Loucy (cell line): Measurements from ENCODE around the gene MYO1D.

Experiments
- H2AFZ ChIP-seq: fragments of 200-600 bp; sonication (generic); 2 replicates; pipeline ENCODE4 v1.6.0; 2016; ENCODE audit warnings: antibody characterized with exemption, mild to moderate bottlenecking, low read length, moderate library complexity
- H3F3A ChIP-seq: fragments of 200-600 bp; 2 replicates; pipeline ENCODE4 v1.6.0; 2016; ENCODE audit warnings: antibody characterized with exemption, low read depth, mild to moderate bottlenecking
- H3K27me3 ChIP-seq: fragments of 200-600 bp; sonication (generic); 2 replicates; pipeline ENCODE4 v1.6.1; 2014; ENCODE audit warnings: low read length, mild to moderate bottlenecking; ENCODE audit not compliant: insufficient read depth, poor library complexity, severe bottlenecking
- H3K36me3 ChIP-seq: fragments of 200-600 bp; sonication (generic); 2 replicates; pipeline ENCODE4 v1.6.1; 2016; ENCODE audit warnings: low read length; ENCODE audit not compliant: insufficient read depth
- H3K4me1 ChIP-seq: fragments of 200-600 bp; sonication (generic); 2 replicates; pipeline ENCODE4 v1.5.1; 2014; ENCODE audit warnings: low read length, mild to moderate bottlenecking; ENCODE audit not compliant: insufficient read depth, poor library complexity, severe bottlenecking
- H3K4me2 ChIP-seq: fragments of 200-600 bp; sonication (generic); 2 replicates; pipeline ENCODE4 v1.6.0; 2014; ENCODE audit warnings: antibody characterized with exemption, low read length, low read depth, mild to moderate bottlenecking; ENCODE audit not compliant: poor library complexity, severe bottlenecking
- H3K4me3 ChIP-seq: fragments of 200-600 bp; sonication (generic); 2 replicates; pipeline ENCODE4 v1.5.1; 2014; ENCODE audit warnings: low read length, mild to moderate bottlenecking, mixed read lengths; ENCODE audit not compliant: poor library complexity, severe bottlenecking
- H3K79me2 ChIP-seq: fragments of 200-600 bp; sonication (generic); 2 replicates; pipeline ENCODE4 v1.6.1; 2014; ENCODE audit warnings: low read length; ENCODE audit not compliant: insufficient read depth
- H3K9ac ChIP-seq: fragments of 200-600 bp; sonication (generic); 2 replicates; pipeline ENCODE4 v1.6.0; 2014; ENCODE audit warnings: mild to moderate bottlenecking, low read depth, low read length, moderate library complexity; ENCODE audit not compliant: poor library complexity, severe bottlenecking
- H3K9me2 ChIP-seq: fragments of 200-600 bp; sonication (generic); replicated peaks from 2 replicates; pipeline ENCODE4 v1.6.1; 2016; ENCODE audit warnings: low read depth, low read length, mixed read lengths
- H3K9me3 ChIP-seq: fragments of 200-600 bp; sonication (generic); 2 replicates; pipeline ENCODE4 v1.6.1; 2014; ENCODE audit warnings: mild to moderate bottlenecking, antibody characterized with exemption, low read length, low read depth; ENCODE audit not compliant: insufficient read depth
- H4K20me1 ChIP-seq: fragments of 200-600 bp; sonication (generic); 2 replicates; pipeline ENCODE4 v1.6.0; 2014; ENCODE audit warnings: antibody characterized with exemption, low read length, mild to moderate bottlenecking; ENCODE audit not compliant: insufficient read depth, poor library complexity, severe bottlenecking
- EZH2phosphoT487 ChIP-seq: fragments of 200-600 bp; IDR thresholded peaks from 2 replicates; pipeline ENCODE4 v1.6.1; 2018; ENCODE audit warnings: antibody characterized with exemption, mild to moderate bottlenecking, moderate library complexity, borderline replicate concordance
- TF ChIP-seq, protein P1 (sequence below): fragments of 200-600 bp; sonication (generic); conservative IDR thresholded peaks from 2 replicates; pipeline ENCODE4 v1.5.1; 2014; ENCODE audit warnings: mild to moderate bottlenecking, antibody characterized with exemption, low read length

Gene MYO1D

DNA sequence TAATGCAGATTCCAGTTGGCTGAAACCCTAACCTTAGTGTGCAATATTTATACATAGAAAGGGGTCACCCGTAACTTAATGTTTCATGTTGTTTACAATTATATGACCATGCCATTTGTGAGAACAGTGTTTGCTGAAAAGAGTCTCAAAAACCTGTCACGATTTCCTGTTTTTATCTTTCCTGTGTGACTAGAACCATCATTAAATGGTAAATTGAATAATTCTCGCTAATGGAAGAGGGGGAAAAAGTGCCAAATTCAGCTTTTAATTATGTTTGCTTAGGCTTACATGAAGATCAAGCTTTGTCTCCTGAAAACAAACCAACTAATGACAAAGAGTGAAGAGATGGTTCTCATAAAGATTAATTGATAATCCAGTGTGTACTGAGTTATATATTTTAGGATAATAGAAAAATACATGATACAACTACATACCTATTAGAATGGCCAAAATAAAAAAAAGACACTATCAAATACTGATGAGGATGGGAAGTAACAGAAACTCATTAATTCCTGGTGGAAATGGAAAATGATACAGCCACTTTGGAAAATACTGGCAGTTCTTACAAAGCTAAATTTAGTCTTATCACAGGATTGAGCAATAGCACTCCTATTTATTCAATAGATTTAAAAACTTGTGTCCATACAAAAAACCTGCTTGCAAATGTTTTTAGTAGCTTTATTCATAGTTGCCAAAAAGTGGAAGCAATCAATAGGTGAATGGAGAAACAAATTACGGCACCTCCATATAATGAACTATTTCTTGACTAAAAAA lies 248.5 kb downstream of the MYO1D start:
- Histone ChIP-seq H2AFZ (no peak overlapping the region), H3K9me2 (no peaks in the 10 kb centered on the region), H3F3A (no peaks in the 10 kb centered on the region), H3K9ac (no peak overlapping the region), H3K9me3 (no peaks in the 10 kb centered on the region), H3K27me3 (no peaks in the 10 kb centered on the region), H3K4me1 (no peaks in the 10 kb centered on the region), H3K4me2 (no peak overlapping the region), H4K20me1 (no peaks in the 10 kb centered on the region), H3K4me3 (no peak overlapping the region), H3K36me3 (no peaks in the 10 kb centered on the region), H3K79me2 (no peaks in the 10 kb centered on the region)
- TF ChIP-seq EZH2phosphoT487 = no peak
- TF ChIP-seq, protein P1, sequence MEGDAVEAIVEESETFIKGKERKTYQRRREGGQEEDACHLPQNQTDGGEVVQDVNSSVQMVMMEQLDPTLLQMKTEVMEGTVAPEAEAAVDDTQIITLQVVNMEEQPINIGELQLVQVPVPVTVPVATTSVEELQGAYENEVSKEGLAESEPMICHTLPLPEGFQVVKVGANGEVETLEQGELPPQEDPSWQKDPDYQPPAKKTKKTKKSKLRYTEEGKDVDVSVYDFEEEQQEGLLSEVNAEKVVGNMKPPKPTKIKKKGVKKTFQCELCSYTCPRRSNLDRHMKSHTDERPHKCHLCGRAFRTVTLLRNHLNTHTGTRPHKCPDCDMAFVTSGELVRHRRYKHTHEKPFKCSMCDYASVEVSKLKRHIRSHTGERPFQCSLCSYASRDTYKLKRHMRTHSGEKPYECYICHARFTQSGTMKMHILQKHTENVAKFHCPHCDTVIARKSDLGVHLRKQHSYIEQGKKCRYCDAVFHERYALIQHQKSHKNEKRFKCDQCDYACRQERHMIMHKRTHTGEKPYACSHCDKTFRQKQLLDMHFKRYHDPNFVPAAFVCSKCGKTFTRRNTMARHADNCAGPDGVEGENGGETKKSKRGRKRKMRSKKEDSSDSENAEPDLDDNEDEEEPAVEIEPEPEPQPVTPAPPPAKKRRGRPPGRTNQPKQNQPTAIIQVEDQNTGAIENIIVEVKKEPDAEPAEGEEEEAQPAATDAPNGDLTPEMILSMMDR = no peak

DNA sequence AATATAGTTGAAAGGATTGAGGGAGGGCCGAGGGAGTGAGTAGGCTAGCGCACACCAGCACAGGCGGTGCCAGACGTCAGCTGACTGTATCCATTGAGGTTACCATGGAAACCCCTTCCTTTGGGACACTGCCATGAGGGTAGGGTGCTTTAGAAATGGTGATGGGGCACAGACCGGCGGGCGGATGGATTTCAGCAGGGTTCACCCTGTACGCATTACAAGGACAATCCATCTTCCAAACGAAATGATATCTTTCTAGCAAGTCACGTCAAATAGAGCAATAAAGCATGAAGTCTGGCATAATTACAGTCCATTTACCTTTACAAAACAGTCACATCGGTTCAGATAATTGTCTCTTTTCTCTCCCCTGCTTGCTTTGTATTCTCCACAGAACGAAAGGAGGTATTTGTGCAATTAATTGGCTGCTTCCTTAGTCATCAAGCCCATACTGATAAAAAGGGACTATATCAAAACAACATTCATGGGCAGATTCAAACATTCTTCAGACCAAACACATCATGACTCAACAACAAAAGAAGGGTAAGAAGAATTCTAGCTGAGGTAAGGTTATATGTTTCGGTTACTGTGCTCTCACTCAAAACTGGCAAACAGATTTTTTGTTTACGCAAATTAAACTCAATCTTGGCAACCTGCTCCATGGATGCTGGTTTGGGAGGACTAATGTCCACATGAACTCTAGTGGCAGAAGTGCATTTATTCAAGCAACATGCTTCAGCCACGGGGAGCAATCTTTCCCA lies 249.5 kb downstream of the MYO1D start:
- H3F3A ChIP-seq = no peaks in the 10 kb centered on the region
- no peaks in the 10 kb centered on the region for H3K79me2 ChIP-seq
- H3K36me3 ChIP-seq = no peaks in the 10 kb centered on the region
- H3K4me1 ChIP-seq = no peaks in the 10 kb centered on the region
- H3K27me3 ChIP-seq = no peaks in the 10 kb centered on the region
- H3K4me3 ChIP-seq = no peak overlapping the region
- H3K4me2 ChIP-seq = no peak overlapping the region
- no peaks in the 10 kb centered on the region for H4K20me1 ChIP-seq
- H3K9me2 ChIP-seq = no peaks in the 10 kb centered on the region
- no peak overlapping the region for H2AFZ ChIP-seq
- no peak overlapping the region for H3K9ac ChIP-seq
- no peak for TF ChIP-seq EZH2phosphoT487
- TF ChIP-seq, protein P1 = no peak
- no peaks in the 10 kb centered on the region for H3K9me3 ChIP-seq

DNA sequence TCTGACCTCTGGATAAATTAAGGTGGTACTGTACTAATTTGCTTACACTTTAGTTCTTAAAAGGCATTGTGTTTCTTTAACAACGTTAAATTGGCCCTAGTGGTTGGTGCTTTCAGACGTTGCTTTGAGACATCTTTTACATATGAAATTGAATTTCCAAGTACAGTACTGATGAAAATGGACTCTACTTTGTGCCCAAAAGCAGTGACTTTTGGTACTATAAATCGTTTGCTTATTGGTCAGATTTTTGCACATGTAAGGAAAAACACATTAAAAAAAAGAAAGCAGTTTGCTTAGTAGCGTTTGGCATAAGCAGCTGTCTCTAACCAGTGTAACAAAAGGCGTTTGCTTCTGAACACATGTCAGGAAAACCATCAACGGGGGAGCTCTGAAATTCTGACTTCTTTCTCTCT lies 250.5 kb downstream of the MYO1D start:
- H3K9ac ChIP-seq = no peak overlapping the region
- no peaks in the 10 kb centered on the region for H3K9me3 ChIP-seq
- no peak overlapping the region for H3K4me2 ChIP-seq
- H3F3A ChIP-seq = no peaks in the 10 kb centered on the region
- H2AFZ ChIP-seq = no peak overlapping the region
- no peaks in the 10 kb centered on the region for H4K20me1 ChIP-seq
- no peak overlapping the region for H3K4me3 ChIP-seq
- TF ChIP-seq, protein P1 = no peak
- TF ChIP-seq EZH2phosphoT487 = no peak
- no peaks in the 10 kb centered on the region for H3K79me2 ChIP-seq
- no peaks in the 10 kb centered on the region for H3K27me3 ChIP-seq
- no peaks in the 10 kb centered on the region for H3K36me3 ChIP-seq
- no peaks in the 10 kb centered on the region for H3K4me1 ChIP-seq
- no peaks in the 10 kb centered on the region for H3K9me2 ChIP-seq
